ENCODE measurements around the gene RGS6. TPM values are rescaled to one million over a fixed set of nuclear protein-coding genes. Genes with fewer than 3 reads are reported as not detected.

Gene RGS6
- total RNA-seq, 6 donors from 2014 or later = 0.83 to 12.9 (median 2.2) TPM; not detected in 1

DNA sequence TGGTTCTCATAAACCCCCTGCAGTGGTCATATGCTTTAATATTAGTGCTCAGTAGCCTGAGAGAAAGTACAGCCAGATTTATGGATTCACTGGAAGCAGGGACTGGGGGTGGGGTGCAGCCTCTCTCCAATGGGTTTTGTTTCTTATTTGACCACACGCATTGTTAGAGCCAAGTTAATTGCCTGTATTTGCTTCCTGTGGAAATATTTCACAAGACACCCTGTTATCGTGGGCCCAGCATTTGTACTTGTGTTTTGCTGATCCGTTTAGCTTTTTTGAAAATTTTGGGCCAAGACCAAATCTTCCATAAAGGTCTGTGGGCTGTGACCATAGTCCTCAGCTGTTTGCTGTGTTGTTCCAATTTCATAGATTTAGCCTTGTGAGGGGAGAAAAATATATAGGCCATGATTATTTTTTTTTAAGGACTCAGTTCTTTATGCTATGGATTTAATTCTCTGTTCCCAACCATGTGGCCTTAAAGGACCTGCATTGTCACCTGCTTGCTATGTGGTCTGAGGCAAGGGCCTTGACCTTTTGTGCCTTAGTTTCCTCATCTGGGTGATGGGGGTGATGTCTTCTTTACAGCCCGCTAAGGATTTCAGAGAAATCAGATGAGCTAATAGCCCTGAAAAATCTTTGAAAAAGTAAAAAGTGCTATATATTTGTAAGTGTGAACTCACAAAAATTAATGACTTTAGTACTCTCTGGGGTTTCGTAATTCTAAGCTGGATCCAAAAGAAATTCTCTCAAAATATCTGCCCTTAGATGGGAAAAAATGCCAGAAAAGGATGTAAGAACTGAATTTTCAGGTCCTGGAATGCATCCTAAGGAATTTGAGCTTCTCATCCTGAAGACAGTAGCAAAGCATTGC is 591.4 kb downstream of the RGS6 start:
- 56 to 60% methylated on average over 5 of the region's 5 CpGs for WGBS, 2 donors
- Histone ChIP-seq H3K9me3 (no peaks in the 10 kb centered on the region), H3K27me3 (no peaks in the 10 kb centered on the region), H3K36me3 (no peaks in the 10 kb centered on the region), H3K27ac (no peak overlapping the region), H3K4me1 (peaks cover 0 to 9% (median 3%) of the 10 kb centered on the region in 4 donors), H3K4me3 (no peak overlapping the region)
- TF ChIP-seq, protein P1, sequence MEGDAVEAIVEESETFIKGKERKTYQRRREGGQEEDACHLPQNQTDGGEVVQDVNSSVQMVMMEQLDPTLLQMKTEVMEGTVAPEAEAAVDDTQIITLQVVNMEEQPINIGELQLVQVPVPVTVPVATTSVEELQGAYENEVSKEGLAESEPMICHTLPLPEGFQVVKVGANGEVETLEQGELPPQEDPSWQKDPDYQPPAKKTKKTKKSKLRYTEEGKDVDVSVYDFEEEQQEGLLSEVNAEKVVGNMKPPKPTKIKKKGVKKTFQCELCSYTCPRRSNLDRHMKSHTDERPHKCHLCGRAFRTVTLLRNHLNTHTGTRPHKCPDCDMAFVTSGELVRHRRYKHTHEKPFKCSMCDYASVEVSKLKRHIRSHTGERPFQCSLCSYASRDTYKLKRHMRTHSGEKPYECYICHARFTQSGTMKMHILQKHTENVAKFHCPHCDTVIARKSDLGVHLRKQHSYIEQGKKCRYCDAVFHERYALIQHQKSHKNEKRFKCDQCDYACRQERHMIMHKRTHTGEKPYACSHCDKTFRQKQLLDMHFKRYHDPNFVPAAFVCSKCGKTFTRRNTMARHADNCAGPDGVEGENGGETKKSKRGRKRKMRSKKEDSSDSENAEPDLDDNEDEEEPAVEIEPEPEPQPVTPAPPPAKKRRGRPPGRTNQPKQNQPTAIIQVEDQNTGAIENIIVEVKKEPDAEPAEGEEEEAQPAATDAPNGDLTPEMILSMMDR (IDR thresholded peaks at IDR 0.05) = no peak
- TF ChIP-seq POLR2A (IDR thresholded peaks at IDR 0.05) = no peak
- no peak for TF ChIP-seq POLR2AphosphoS5 (IDR thresholded peaks at IDR 0.05)
- no peak for TF ChIP-seq EP300 (IDR thresholded peaks at IDR 0.05)
- DNase-seq = no peak
- no peak for ATAC-seq (ENCODE audit: low FRiP score in 2 of 2)

DNA sequence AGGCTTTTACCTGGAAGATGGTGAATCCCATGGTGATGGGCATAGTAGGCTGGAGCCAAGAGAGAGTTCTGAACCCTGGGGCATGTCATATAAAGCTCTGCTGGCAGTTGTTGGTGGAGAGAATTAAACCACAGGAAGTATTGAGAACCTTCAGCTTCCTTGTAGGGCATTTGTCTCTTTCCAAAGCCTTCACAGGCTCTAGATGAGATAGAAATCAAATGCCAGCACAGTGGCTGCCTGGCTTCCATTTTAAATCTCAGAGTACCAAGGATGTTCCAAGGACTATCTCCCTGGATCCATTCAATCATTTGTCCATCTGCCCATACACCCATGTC is 592.0 kb downstream of the RGS6 start:
- no peak for DNase-seq
- no peak for ATAC-seq (ENCODE audit: low FRiP score in 2 of 2)
- Histone ChIP-seq H3K27ac (no peak overlapping the region), H3K4me1 (peaks cover 0 to 5% (median 1%) of the 10 kb centered on the region in 4 donors), H3K36me3 (no peaks in the 10 kb centered on the region), H3K27me3 (no peaks in the 10 kb centered on the region), H3K9me3 (no peaks in the 10 kb centered on the region), H3K4me3 (no peak overlapping the region)
- TF ChIP-seq POLR2AphosphoS5 (IDR thresholded peaks at IDR 0.05) (no peak), POLR2A (IDR thresholded peaks at IDR 0.05) (no peak), EP300 (IDR thresholded peaks at IDR 0.05) (no peak)
- TF ChIP-seq, protein P1 (IDR thresholded peaks at IDR 0.05) = no peak

DNA sequence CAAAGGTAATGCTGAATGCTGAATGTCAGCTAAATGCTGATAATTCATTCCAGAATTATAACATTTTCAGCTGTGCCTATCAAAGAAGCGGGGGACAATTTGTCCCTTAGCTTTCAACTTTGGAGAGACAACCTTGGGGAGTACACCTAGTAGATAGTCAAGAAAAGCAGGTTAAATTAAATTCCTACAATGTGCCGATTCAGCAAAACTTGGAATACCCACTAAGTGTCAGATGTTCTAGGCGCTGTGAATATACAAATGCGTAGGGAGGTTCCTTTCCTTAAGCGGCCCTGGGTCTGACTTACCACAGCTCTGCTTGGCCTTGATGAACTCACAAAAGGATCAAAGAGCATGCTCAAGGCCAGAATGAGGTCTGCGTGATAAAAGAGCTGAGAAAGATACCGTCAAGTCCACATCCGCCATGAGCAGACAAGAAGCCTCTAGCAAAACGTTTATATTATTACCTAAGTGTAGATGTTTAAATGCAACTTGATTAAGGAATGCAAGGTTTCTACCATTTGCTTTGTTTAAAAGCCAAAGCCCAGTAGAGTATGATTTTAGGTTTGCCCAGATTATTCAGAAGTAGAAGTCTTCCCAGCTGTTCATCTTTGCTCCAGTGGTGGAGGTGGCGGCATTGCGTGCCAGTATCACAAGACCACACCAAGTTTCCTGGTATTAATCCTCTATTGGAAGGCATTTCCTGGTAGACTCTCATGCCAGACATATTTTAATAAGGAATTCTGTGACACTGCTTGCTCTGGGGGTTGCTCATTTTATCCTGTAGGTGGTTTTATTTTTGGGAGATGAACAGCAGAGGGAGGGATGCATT is 593.1 kb downstream of the RGS6 start:
- no peaks in the 10 kb centered on the region for H3K9me3 ChIP-seq
- H3K27me3 ChIP-seq = no peaks in the 10 kb centered on the region
- H3K4me1 ChIP-seq = peaks cover 0 to 5% (median 0%) of the 10 kb centered on the region in 4 donors
- no peak overlapping the region for H3K4me3 ChIP-seq
- DNase-seq (no peak), ATAC-seq (ENCODE audit: low FRiP score in 2 of 2) (no peak)
- 87% methylated on average over 11 of the region's 11 CpGs for WGBS, 2 donors
- H3K27ac ChIP-seq = no peak overlapping the region
- H3K36me3 ChIP-seq = no peaks in the 10 kb centered on the region
- TF ChIP-seq EP300 (IDR thresholded peaks at IDR 0.05) (no peak), POLR2A (IDR thresholded peaks at IDR 0.05) (no peak), POLR2AphosphoS5 (IDR thresholded peaks at IDR 0.05) (no peak)
- TF ChIP-seq, protein P1 (IDR thresholded peaks at IDR 0.05) = no peak

DNA sequence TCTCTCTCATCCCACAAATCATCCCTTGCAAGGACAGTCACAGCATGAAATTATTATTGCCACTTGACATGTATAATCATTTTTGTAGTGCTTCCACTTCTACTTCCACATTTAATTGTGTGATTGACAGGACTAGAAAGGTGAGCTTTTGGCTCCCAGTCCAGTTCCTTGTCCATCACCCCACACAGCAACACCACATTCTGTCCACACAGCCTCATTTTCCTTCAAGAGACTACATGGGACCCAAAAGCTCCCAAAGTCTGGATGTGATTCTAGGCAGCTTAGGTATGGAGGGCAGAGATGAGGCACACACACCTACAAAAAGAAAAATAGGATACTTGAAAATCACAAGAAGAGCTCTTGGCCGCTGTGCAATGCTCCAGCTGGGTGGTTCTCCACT is 595.4 kb downstream of the RGS6 start:
- ATAC-seq (ENCODE audit: low FRiP score in 2 of 2) (no peak), DNase-seq (no peak)
- peaks cover 0 to under 1% (median 0%) of the 10 kb centered on the region in 4 donors for H3K9me3 ChIP-seq
- H3K27me3 ChIP-seq = no peaks in the 10 kb centered on the region
- TF ChIP-seq EP300 (IDR thresholded peaks at IDR 0.05) (no peak), POLR2A (IDR thresholded peaks at IDR 0.05) (no peak), POLR2AphosphoS5 (IDR thresholded peaks at IDR 0.05) (no peak)
- TF ChIP-seq, protein P1 (IDR thresholded peaks at IDR 0.05) = no peak
- no peak overlapping the region for H3K4me3 ChIP-seq
- H3K36me3 ChIP-seq = no peaks in the 10 kb centered on the region
- 78 to 100% methylated on average over 1 of the region's 1 CpG for WGBS, 2 donors
- peaks cover 0 to 5% (median 0%) of the 10 kb centered on the region in 4 donors for H3K4me1 ChIP-seq
- H3K27ac ChIP-seq = no peak overlapping the region
